Astrocyte of the spinal cord (primary cell): ENCODE data around the gene PCDHGA6.
"Not testable (repeated sequence)": the region's sequence is repeated elsewhere in the genome, so short reads cannot be mapped to it uniquely, and the experiment has no call there.

Source experiments
- DNase-seq: peaks from one replicate; pipeline ENCODE4 v3.0.0; 2011; ENCODE audit warnings: low read depth, low spot score
- H3K4me3 ChIP-seq: 2 replicates; pipeline ENCODE4 v1.5.1; 2011; ENCODE audit warnings: low read depth, mild to moderate bottlenecking, low read length, moderate library complexity
- CTCF ChIP-seq: IDR thresholded peaks from 2 replicates; pipeline ENCODE4 v1.5.1; 2012; ENCODE audit warnings: low read depth, mild to moderate bottlenecking, low read length, inconsistent platforms
- in situ Hi-C: cut with HindIII; loops from 2 replicates; pipeline ENCODE4 v1.10.0; 2017; ENCODE audit warnings: low sequenced_read_pairs

PCDHGA6 gene

GRCh38 chr5:141374627-141375026, 936 bp downstream of the PCDHGA6 start:
- no peak for TF ChIP-seq CTCF
- DNase-seq = no peak
- in situ Hi-C loops = no loop called here
- no peak overlapping the region for H3K4me3 ChIP-seq

- in situ Hi-C loops = not testable (repeated sequence)
These were observed 1.9 kb downstream of the PCDHGA6 start for GRCh38 chr5:141375444-141376155.

GRCh38 chr5:141382469-141383294, 9.0 kb downstream of the PCDHGA6 start, which contains the start of gene PCDHGA7:
PCDHGA7 (plus strand) TSS chr5:141382742; CDS start chr5:141382900, 158 bp downstream.
- H3K4me3 ChIP-seq = peak within 1 kb of the TSS; percentile 46
- in situ Hi-C loops = no loop called here
- peak; percentile 56 for DNase-seq
- TF ChIP-seq CTCF = peak; percentile 59

More at GRCh38 chr5:141375444-141376155, 1.9 kb downstream of the PCDHGA6 start:
- DNase-seq, H3K4me3 ChIP-seq: not testable (repeated sequence)

- DNase-seq = no peak
- TF ChIP-seq CTCF = no peak
- peak overlapping the region; percentile 46 for H3K4me3 ChIP-seq
- in situ Hi-C loops = no loop called here
These were observed 9.7 kb downstream of the PCDHGA6 start for GRCh38 chr5:141383345-141383744.

GRCh38 chr5:141384471-141385267, 11.0 kb downstream of the PCDHGA6 start:
- H3K4me3 ChIP-seq = no peak overlapping the region
- TF ChIP-seq CTCF = no peak
- in situ Hi-C loops = no loop called here
- DNase-seq = no peak

GRCh38 chr5:141387557-141388311, 14.0 kb downstream of the PCDHGA6 start, which contains the start of gene PCDHGB4:
PCDHGB4 (plus strand) TSS chr5:141387698; CDS start chr5:141387885, 187 bp downstream.
- in situ Hi-C loops = not testable (repeated sequence)
- peak within 1 kb of the TSS; percentile 33 for H3K4me3 ChIP-seq
- peak; percentile 53 for TF ChIP-seq CTCF
- peak; percentile 55 for DNase-seq
